KG1 (cell line): ENCODE data around the gene CD300H.
"Not testable (repeated sequence)": the region's sequence is repeated elsewhere in the genome, so short reads cannot be mapped to it uniquely, and the experiment has no call there.

Source experiments
- DNase-seq: peaks from one replicate; lab custom pipeline; 2025; lab: John Stamatoyannopoulos, UW

CD300H gene

GRCh38 chr17:74584292-74585060, 17.2 kb upstream of the CD300H start:
- no peak for DNase-seq

GRCh38 chr17:74582633-74583032, 15.3 kb upstream of the CD300H start:
- DNase-seq, result no peak

- DNase-seq, result no peak
Observed at GRCh38 chr17:74579900-74580299, 12.6 kb upstream of the CD300H start.

GRCh38 chr17:74578979-74579378, 11.7 kb upstream of the CD300H start:
- no peak for DNase-seq

GRCh38 chr17:74574489-74575142, 7.3 kb upstream of the CD300H start:
- no peak for DNase-seq

GRCh38 chr17:74573635-74574034, 6.3 kb upstream of the CD300H start:
- not testable (repeated sequence) for DNase-seq

- no peak for DNase-seq
Observed at GRCh38 chr17:74573169-74573568, 5.9 kb upstream of the CD300H start.

GRCh38 chr17:74571621-74572270, 4.4 kb upstream of the CD300H start:
- no peak for DNase-seq

- peak; percentile 15 for DNase-seq
Observed at GRCh38 chr17:74569020-74570003, 2.0 kb upstream of the CD300H start.

- no peak for DNase-seq
Observed at GRCh38 chr17:74568106-74568873, 981 bp upstream of the CD300H start.

- DNase-seq, result no peak
Observed at GRCh38 chr17:74566132-74566753, 1.1 kb downstream of the CD300H start.

- DNase-seq, result no peak
Observed at GRCh38 chr17:74565126-74565525, 2.2 kb downstream of the CD300H start.

GRCh38 chr17:74563358-74563757, 4.0 kb downstream of the CD300H start:
- DNase-seq, result no peak

- no peak for DNase-seq
Observed at GRCh38 chr17:74561586-74561985, 5.7 kb downstream of the CD300H start.

- DNase-seq, result no peak
Observed at GRCh38 chr17:74558882-74559519, 8.3 kb downstream of the CD300H start.

- not testable (repeated sequence) for DNase-seq
Observed at GRCh38 chr17:74558402-74558801, 8.9 kb downstream of the CD300H start.

- no peak for DNase-seq
Observed at GRCh38 chr17:74555427-74555940, 11.8 kb downstream of the CD300H start.

- no peak for DNase-seq
Observed at GRCh38 chr17:74554909-74555308, 12.4 kb downstream of the CD300H start.

GRCh38 chr17:74552037-74552436, 15.3 kb downstream of the CD300H start:
- DNase-seq, result no peak

- no peak for DNase-seq
Observed at GRCh38 chr17:74550602-74551001, 16.7 kb downstream of the CD300H start.
